Measurements from ENCODE around the gene GNG12. TPM values are rescaled to one million over a fixed set of nuclear protein-coding genes. Genes with fewer than 3 reads are reported as not detected.
A peak's percentile ranks its signal among the peaks of the same experiment; 100 is the strongest.

The GNG12 gene
- total and polyA plus RNA-seq, 9 of the 15 experiments (the other 6 are each of a cell fraction or from before 2014, with no cell fraction given), result 2.6 to 6.0 (median 4.1) TPM

- H3K4me1 ChIP-seq (replicated peaks in 1 of 2; ENCODE audit: control insufficient read depth in 2 of 2, insufficient read depth in 2 of 2, low read length in 2 of 2), result no peaks in the 10 kb centered on the region
- ATAC-seq, result 0 out of 3 replicates have a peak, but pooled peaks have one; percentile 37
- intact Hi-C loops (cut with micrococcal nuclease) (no loop called here), in situ Hi-C loops (cut with MboI) (no loop called here)
- WGBS (ENCODE audit: insufficient coverage, low coverage, missing lambda C conversion rate), result 0% methylated on average over 2 of the region's 2 CpGs
- no peaks in the 10 kb centered on the region for H3K9me3 ChIP-seq (replicated peaks; ENCODE audit: control insufficient read depth, insufficient read depth, low read depth, low read length)
- no peaks in the 10 kb centered on the region for H4K20me1 ChIP-seq (replicated peaks; ENCODE audit: control insufficient read depth, insufficient read depth, low read length)
- ChIA-PET CTCF (ENCODE audit: low intra/inter-chr PET ratio) (no interaction called here), POLR2A (no interaction called here)
- H3K4me3 ChIP-seq, result no peak overlapping the region
- no peak overlapping the region for H3K4me2 ChIP-seq (ENCODE audit: insufficient read depth, low read length)
- H3K79me2 ChIP-seq (ENCODE audit: control insufficient read depth, insufficient read depth, low read length), result no peaks in the 10 kb centered on the region
- H3K9me1 ChIP-seq (ENCODE audit: control insufficient read depth, insufficient read depth, low read length), result no peaks in the 10 kb centered on the region
- FAIRE-seq, result no peak
- no peaks in the 10 kb centered on the region for H3K36me3 ChIP-seq (ENCODE audit: control insufficient read depth, insufficient read depth, low read length)
- H3K27me3 ChIP-seq (ENCODE audit: control insufficient read depth in 2 of 2, insufficient read depth in 2 of 2, low read length in 2 of 2), result peaks cover 13 to 15% of the 10 kb centered on the region in 2 experiments; a peak in 4 of 5 replicates
- no peak overlapping the region for H3K9ac ChIP-seq (ENCODE audit: insufficient read depth in 1 of 2, low read depth in 2 of 2, low read length in 2 of 2)
- no peak for DNase-seq (ENCODE audit: extremely low read depth in 1 of 4, low spot score in 3 of 4)
- BruUV-seq (replicated peaks), result no TSS peak
- H3K27ac ChIP-seq (ENCODE audit: extremely low read depth, low read depth, low read length), result no peak overlapping the region
- no peak overlapping the region for H2AFZ ChIP-seq (ENCODE audit: low read depth, low read length)
- TF ChIP-seq E2F4 (CRISPR knock-in tag; IDR thresholded peaks at IDR 0.05; ENCODE audit: low read depth) (no peak), EGR1 (conservative IDR thresholded peaks at IDR 0.05) (no peak), NEUROD1 (IDR thresholded peaks at IDR 0.05; ENCODE audit: borderline replicate concordance, low read depth, low read length, partially characterized antibody) (no peak), MTA2 (IDR thresholded peaks at IDR 0.05; ENCODE audit: low read depth) (no peak), SNAPC5 (CRISPR knock-in tag; IDR thresholded peaks at IDR 0.05) (no peak), HNRNPL (IDR thresholded peaks at IDR 0.05; ENCODE audit: low read depth, low read length) (no peak), SNIP1 (IDR thresholded peaks at IDR 0.05; ENCODE audit: low read depth) (no peak), CTBP1 (IDR thresholded peaks at IDR 0.05; ENCODE audit: borderline replicate concordance) (no peak), ZNF143 (CRISPR knock-in tag; IDR thresholded peaks at IDR 0.05) (no peak), MXI1 (IDR thresholded peaks at IDR 0.05; ENCODE audit: low read depth, low read length) (no peak), GTF2E2 (tag; IDR thresholded peaks at IDR 0.05) (no peak)
Measured at GRCh38 chr1:67804710-67805109, 28.6 kb downstream of the GNG12 start.

Data from K562 (cell line).